Measurements from ENCODE around the gene DGUOK.

DGUOK gene

DNA sequence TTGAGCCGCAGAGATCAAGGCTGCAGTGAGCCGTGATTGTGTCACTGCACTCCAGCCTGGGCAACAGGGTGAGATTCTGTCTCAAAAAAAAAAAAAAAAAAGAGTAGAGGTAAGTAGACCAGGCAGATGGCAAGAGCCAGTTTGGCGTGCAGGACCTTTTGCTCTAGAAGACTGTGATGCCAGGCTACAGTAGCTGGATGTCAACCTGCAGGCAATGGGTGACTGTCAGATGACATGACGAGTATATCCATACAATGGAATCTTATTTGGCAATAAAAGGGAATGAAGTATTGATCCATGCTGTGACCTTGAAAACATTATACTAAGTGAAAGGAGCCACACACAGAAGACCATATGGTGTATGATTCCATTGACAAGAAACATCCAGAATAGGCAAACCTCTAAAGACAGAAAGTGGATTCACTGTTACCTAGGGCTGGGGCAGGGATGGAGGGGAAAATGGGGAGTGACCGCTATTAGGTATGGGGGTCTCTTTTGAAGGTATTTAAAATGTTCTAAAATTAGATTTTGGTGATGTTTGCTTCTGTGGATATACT is 11.2 kb upstream of the DGUOK start:
- no peak overlapping the region for H3K27ac ChIP-seq (replicated peaks; ENCODE audit: low read length)
- no peaks in the 10 kb centered on the region for H3K79me1 ChIP-seq (ENCODE audit: low read depth, low read length)
- no peak overlapping the region for H3K23ac ChIP-seq (ENCODE audit: low read depth, low read length, poor library complexity)
- H4K8ac ChIP-seq (ENCODE audit: low read depth, low read length), result no peak overlapping the region
- no CpG with 5 or more reads among the region's 5 CpGs for whole genome bisulfite sequencing, 2 donors (ENCODE audit: extremely low coverage in 2 of 2, insufficient read length in 2 of 2, insufficient replicate concordance in 1 of 2)
- H3K14ac ChIP-seq (ENCODE audit: low read length), result no peak overlapping the region
- no peak overlapping the region for H3K4ac ChIP-seq (ENCODE audit: low read length)
- no peak overlapping the region for H3K18ac ChIP-seq (ENCODE audit: low read length)
- no peaks in the 10 kb centered on the region for H3K9me3 ChIP-seq (replicated peaks in 1 of 2; ENCODE audit: control insufficient read depth in 2 of 2, insufficient read depth in 1 of 2, low read depth in 1 of 2, low read length in 2 of 2)
- H3K27me3 ChIP-seq (ENCODE audit: control insufficient read depth in 3 of 3, insufficient read depth in 3 of 3, low read depth in 1 of 3, low read length in 3 of 3), result no peaks in the 10 kb centered on the region
- H2AFZ ChIP-seq (ENCODE audit: low read length), result no peak overlapping the region
- H4K91ac ChIP-seq (ENCODE audit: low read depth, low read length, poor library complexity), result no peak overlapping the region
- no peak overlapping the region for H2BK12ac ChIP-seq (ENCODE audit: low read length)
- H3K36me3 ChIP-seq (replicated peaks in 1 of 2; ENCODE audit: control insufficient read depth in 2 of 2, insufficient read depth in 2 of 2, low read length in 2 of 2), result no peaks in the 10 kb centered on the region
- DNase-seq (ENCODE audit: low spot score), result no peak
- no peak overlapping the region for H3K9ac ChIP-seq (ENCODE audit: low read depth, low read length, poor library complexity)
- no peak overlapping the region for H2BK15ac ChIP-seq (ENCODE audit: low read length)
- H3K4me2 ChIP-seq (ENCODE audit: insufficient read depth, low read length, poor library complexity, severe bottlenecking), result no peak overlapping the region
- H3K4me1 ChIP-seq (ENCODE audit: control insufficient read depth in 2 of 2, insufficient read depth in 1 of 2, low read depth in 1 of 2, low read length in 2 of 2), result no peaks in the 10 kb centered on the region
- H2BK5ac ChIP-seq (ENCODE audit: low read length), result no peak overlapping the region
- no peak overlapping the region for H3K4me3 ChIP-seq (ENCODE audit: low read length in 2 of 2)
- H2BK120ac ChIP-seq (ENCODE audit: low read depth, low read length), result no peak overlapping the region
- no peak overlapping the region for H2AK5ac ChIP-seq (ENCODE audit: low read depth, low read length)

DNA sequence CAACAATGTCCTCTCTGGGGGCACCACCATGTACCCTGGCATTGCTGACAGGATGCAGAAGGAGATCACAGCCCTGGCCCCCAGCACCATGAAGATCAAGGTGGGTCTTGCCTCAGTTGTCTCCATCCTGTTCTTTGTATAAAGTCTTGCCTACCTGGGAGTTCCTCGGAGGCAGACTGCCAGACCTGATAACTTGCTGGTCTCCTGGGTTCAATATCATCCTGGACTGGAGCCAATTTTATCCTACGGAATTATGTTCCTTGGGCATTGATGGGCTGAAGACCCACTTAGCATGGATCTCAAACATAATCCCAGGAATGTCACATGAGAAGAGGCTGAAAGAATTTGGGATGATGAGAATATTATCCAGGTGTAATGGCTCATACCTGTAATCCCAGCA is 10.0 kb upstream of the DGUOK start:
- H2BK5ac ChIP-seq (ENCODE audit: low read length), result no peak overlapping the region
- H3K18ac ChIP-seq (ENCODE audit: low read length), result no peak overlapping the region
- no peak overlapping the region for H3K23ac ChIP-seq (ENCODE audit: low read depth, low read length, poor library complexity)
- no peaks in the 10 kb centered on the region for H3K9me3 ChIP-seq (replicated peaks in 1 of 2; ENCODE audit: control insufficient read depth in 2 of 2, insufficient read depth in 1 of 2, low read depth in 1 of 2, low read length in 2 of 2)
- H3K4me2 ChIP-seq (ENCODE audit: insufficient read depth, low read length, poor library complexity, severe bottlenecking), result no peak overlapping the region
- H3K36me3 ChIP-seq (replicated peaks in 1 of 2; ENCODE audit: control insufficient read depth in 2 of 2, insufficient read depth in 2 of 2, low read length in 2 of 2), result no peaks in the 10 kb centered on the region
- H2AK5ac ChIP-seq (ENCODE audit: low read depth, low read length), result no peak overlapping the region
- H4K8ac ChIP-seq (ENCODE audit: low read depth, low read length), result no peak overlapping the region
- no peak overlapping the region for H2BK15ac ChIP-seq (ENCODE audit: low read length)
- no peak overlapping the region for H4K91ac ChIP-seq (ENCODE audit: low read depth, low read length, poor library complexity)
- H3K4ac ChIP-seq (ENCODE audit: low read length), result no peak overlapping the region
- H3K14ac ChIP-seq (ENCODE audit: low read length), result no peak overlapping the region
- H3K9ac ChIP-seq (ENCODE audit: low read depth, low read length, poor library complexity), result no peak overlapping the region
- H3K79me1 ChIP-seq (ENCODE audit: low read depth, low read length), result no peaks in the 10 kb centered on the region
- H2BK12ac ChIP-seq (ENCODE audit: low read length), result no peak overlapping the region
- H2AFZ ChIP-seq (ENCODE audit: low read length), result no peak overlapping the region
- peaks cover 0 to 10% (median 0%) of the 10 kb centered on the region in 3 experiments for H3K27me3 ChIP-seq (ENCODE audit: control insufficient read depth in 3 of 3, insufficient read depth in 3 of 3, low read depth in 1 of 3, low read length in 3 of 3)
- H3K27ac ChIP-seq (replicated peaks; ENCODE audit: low read length), result no peak overlapping the region
- no peak overlapping the region for H2BK120ac ChIP-seq (ENCODE audit: low read depth, low read length)
- no peak for DNase-seq (ENCODE audit: low spot score)
- WGBS, 2 donors (ENCODE audit: extremely low coverage in 2 of 2, insufficient read length in 2 of 2, insufficient replicate concordance in 1 of 2), result no CpG with 5 or more reads among the region's 2 CpGs
- H3K4me1 ChIP-seq (ENCODE audit: control insufficient read depth in 2 of 2, insufficient read depth in 1 of 2, low read depth in 1 of 2, low read length in 2 of 2), result peaks cover 0 to 2% of the 10 kb centered on the region in 2 donors
- no peak overlapping the region for H3K4me3 ChIP-seq (ENCODE audit: low read length in 2 of 2)

DNA sequence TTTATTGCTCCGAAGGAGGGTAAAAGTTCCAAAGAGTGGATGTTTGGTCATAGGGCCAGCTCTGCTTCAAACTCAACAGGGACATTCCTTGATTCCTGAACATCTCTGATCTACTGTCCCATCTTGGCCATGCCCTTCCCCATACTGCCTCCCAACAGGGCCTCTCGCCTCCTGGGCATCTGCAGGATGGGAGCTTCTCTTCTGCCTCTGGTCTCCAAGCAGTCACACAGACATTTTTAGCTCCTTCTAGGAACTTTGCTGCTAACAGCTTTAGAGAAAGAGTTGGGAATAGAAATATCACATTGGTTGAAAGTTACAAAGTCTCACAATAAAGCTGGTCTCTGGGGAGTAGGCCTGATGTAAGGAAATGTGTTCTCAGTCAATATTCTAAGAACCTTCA is 9.4 kb upstream of the DGUOK start:
- Histone ChIP-seq H3K36me3 (replicated peaks in 1 of 2; ENCODE audit: control insufficient read depth in 2 of 2, insufficient read depth in 2 of 2, low read length in 2 of 2) (no peaks in the 10 kb centered on the region), H3K4me3 (ENCODE audit: low read length in 2 of 2) (no peak overlapping the region), H3K4me2 (ENCODE audit: insufficient read depth, low read length, poor library complexity, severe bottlenecking) (no peak overlapping the region), H2BK15ac (ENCODE audit: low read length) (no peak overlapping the region), H3K9ac (ENCODE audit: low read depth, low read length, poor library complexity) (no peak overlapping the region), H3K27me3 (ENCODE audit: control insufficient read depth in 3 of 3, insufficient read depth in 3 of 3, low read depth in 1 of 3, low read length in 3 of 3) (peaks cover 0 to 16% (median 0%) of the 10 kb centered on the region in 3 experiments), H4K91ac (ENCODE audit: low read depth, low read length, poor library complexity) (no peak overlapping the region), H3K23ac (ENCODE audit: low read depth, low read length, poor library complexity) (no peak overlapping the region), H3K9me3 (replicated peaks in 1 of 2; ENCODE audit: control insufficient read depth in 2 of 2, insufficient read depth in 1 of 2, low read depth in 1 of 2, low read length in 2 of 2) (no peaks in the 10 kb centered on the region), H2BK120ac (ENCODE audit: low read depth, low read length) (no peak overlapping the region), H3K14ac (ENCODE audit: low read length) (no peak overlapping the region), H2BK12ac (ENCODE audit: low read length) (no peak overlapping the region), H2BK5ac (ENCODE audit: low read length) (no peak overlapping the region), H3K4ac (ENCODE audit: low read length) (no peak overlapping the region), H3K4me1 (ENCODE audit: control insufficient read depth in 2 of 2, insufficient read depth in 1 of 2, low read depth in 1 of 2, low read length in 2 of 2) (peaks cover 0 to 2% of the 10 kb centered on the region in 2 donors), H3K79me1 (ENCODE audit: low read depth, low read length) (no peaks in the 10 kb centered on the region), H2AFZ (ENCODE audit: low read length) (no peak overlapping the region), H3K18ac (ENCODE audit: low read length) (no peak overlapping the region), H2AK5ac (ENCODE audit: low read depth, low read length) (no peak overlapping the region), H3K27ac (replicated peaks; ENCODE audit: low read length) (no peak overlapping the region), H4K8ac (ENCODE audit: low read depth, low read length) (no peak overlapping the region)
- WGBS, 2 donors (ENCODE audit: extremely low coverage in 2 of 2, insufficient read length in 2 of 2, insufficient replicate concordance in 1 of 2), result no CpG with 5 or more reads among the region's 2 CpGs
- no peak for DNase-seq (ENCODE audit: low spot score)

DNA sequence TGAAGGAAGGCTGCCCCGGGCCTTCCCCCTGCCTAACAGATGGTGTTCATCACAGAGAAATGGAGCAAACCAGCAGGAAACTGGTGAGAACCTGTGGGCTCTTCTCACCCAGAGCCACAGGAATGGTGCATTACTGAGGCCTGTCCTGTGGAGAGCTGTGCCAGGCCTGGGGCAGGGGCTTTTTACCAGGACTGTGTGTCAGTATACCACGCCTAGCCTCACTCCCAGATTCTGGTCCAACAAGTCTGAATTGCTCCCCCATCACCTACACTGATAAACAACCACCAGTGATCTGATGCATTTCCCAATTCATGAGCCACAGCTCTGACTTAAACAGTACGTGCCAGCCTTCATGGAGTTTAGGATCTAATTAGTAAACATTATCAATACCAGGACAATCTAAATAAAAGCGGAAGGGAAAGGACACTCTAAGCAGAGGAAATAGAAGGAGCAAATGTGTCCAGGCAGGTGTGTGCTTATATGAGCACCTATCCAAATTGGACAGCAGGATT is 8.9 kb upstream of the DGUOK start:
- Histone ChIP-seq H3K36me3 (replicated peaks in 1 of 2; ENCODE audit: control insufficient read depth in 2 of 2, insufficient read depth in 2 of 2, low read length in 2 of 2) (no peaks in the 10 kb centered on the region), H3K4ac (ENCODE audit: low read length) (no peak overlapping the region), H3K4me3 (ENCODE audit: low read length in 2 of 2) (no peak overlapping the region), H3K14ac (ENCODE audit: low read length) (no peak overlapping the region), H3K9me3 (replicated peaks in 1 of 2; ENCODE audit: control insufficient read depth in 2 of 2, insufficient read depth in 1 of 2, low read depth in 1 of 2, low read length in 2 of 2) (no peaks in the 10 kb centered on the region), H2BK15ac (ENCODE audit: low read length) (no peak overlapping the region), H3K27me3 (ENCODE audit: control insufficient read depth in 3 of 3, insufficient read depth in 3 of 3, low read depth in 1 of 3, low read length in 3 of 3) (peaks cover 0 to 21% (median 0%) of the 10 kb centered on the region in 3 experiments), H4K8ac (ENCODE audit: low read depth, low read length) (no peak overlapping the region), H2BK5ac (ENCODE audit: low read length) (no peak overlapping the region), H3K4me2 (ENCODE audit: insufficient read depth, low read length, poor library complexity, severe bottlenecking) (no peak overlapping the region), H3K23ac (ENCODE audit: low read depth, low read length, poor library complexity) (no peak overlapping the region), H2BK120ac (ENCODE audit: low read depth, low read length) (no peak overlapping the region), H2BK12ac (ENCODE audit: low read length) (no peak overlapping the region), H3K27ac (replicated peaks; ENCODE audit: low read length) (no peak overlapping the region), H4K91ac (ENCODE audit: low read depth, low read length, poor library complexity) (no peak overlapping the region), H2AFZ (ENCODE audit: low read length) (no peak overlapping the region), H3K4me1 (ENCODE audit: control insufficient read depth in 2 of 2, insufficient read depth in 1 of 2, low read depth in 1 of 2, low read length in 2 of 2) (peaks cover 0 to 2% of the 10 kb centered on the region in 2 donors), H2AK5ac (ENCODE audit: low read depth, low read length) (no peak overlapping the region), H3K18ac (ENCODE audit: low read length) (no peak overlapping the region), H3K9ac (ENCODE audit: low read depth, low read length, poor library complexity) (no peak overlapping the region), H3K79me1 (ENCODE audit: low read depth, low read length) (no peaks in the 10 kb centered on the region)
- no peak for DNase-seq (ENCODE audit: low spot score)
- no CpG with 5 or more reads among the region's 4 CpGs for WGBS, 2 donors (ENCODE audit: extremely low coverage in 2 of 2, insufficient read length in 2 of 2, insufficient replicate concordance in 1 of 2)
